ENCODE results near the gene CINP. TPM values are rescaled to one million over a fixed set of nuclear protein-coding genes. Genes with fewer than 3 reads are reported as not detected.

The CINP gene
- total and polyA plus RNA-seq, 9 of the 15 experiments (the other 6 are each of a cell fraction or from before 2014, with no cell fraction given) = 36.3 to 63.2 (median 43.7) TPM

DNA sequence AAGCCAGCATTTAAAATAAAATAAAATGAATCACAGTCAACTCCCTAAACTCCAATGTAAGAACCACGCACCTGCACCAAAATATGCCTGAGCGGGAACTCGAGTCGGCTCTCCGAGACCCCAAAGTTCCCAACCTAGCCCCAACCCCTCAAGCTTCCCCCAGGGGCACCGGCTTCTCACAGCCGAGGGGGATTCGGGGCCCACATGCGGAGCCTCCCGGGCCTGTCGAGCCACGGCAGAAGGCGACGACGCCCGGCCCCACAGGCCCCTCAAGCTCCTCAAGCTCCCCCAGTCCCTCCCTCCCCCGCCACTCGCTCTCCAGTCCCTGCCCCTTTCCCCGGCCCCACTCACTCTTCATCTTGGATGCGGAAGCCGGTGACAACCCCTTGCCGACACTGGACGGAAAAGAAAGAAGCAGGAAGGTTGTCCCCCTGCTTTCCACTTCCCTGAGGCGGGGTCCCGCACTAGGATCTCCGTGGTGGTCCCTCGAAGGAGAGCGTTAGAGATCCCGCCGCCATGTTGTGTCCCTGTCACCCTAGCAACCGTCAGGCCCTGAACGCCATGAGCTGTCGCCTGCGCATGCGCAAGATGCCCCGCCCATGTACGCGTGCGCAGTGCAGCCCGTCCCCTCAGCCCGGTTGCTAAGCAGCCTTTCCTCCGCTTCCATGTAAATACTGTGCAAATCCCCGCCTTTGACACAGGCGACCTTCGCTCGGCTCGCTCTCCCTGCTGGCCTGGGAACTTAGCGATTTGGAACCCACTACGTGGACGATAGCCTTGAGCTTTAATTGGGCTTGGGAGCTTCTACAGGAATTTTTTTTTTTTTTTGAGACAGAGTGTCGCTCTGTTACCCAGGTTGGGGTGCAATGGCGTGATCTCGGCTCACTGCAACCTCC is 57.8 kb downstream of the CINP start, which contains the start of gene MOK (continued):
- no peak for TF ChIP-seq HMG20B (CRISPR knock-in tag; IDR thresholded peaks at IDR 0.05)
- peak; percentile 82 for TF ChIP-seq RBM22 (IDR thresholded peaks at IDR 0.05; ENCODE audit: low read depth, low read length, poor library complexity, severe bottlenecking)
- no peak for TF ChIP-seq CAMTA2 (CRISPR knock-in tag; conservative IDR thresholded peaks at IDR 0.05)
- TF ChIP-seq RAD21 (CRISPR knock-in tag; conservative IDR thresholded peaks at IDR 0.05 in 1 of 2, IDR thresholded peaks at IDR 0.05 in 1 of 2) = no peak
- TF ChIP-seq HDAC2 (IDR thresholded peaks at IDR 0.05) = peak; percentile 90
- peak; percentile 89 for TF ChIP-seq RBBP5 (IDR thresholded peaks at IDR 0.05; ENCODE audit: borderline replicate concordance, insufficient read depth, low read length, poor library complexity, severe bottlenecking)
- TF ChIP-seq PHF8 (IDR thresholded peaks at IDR 0.05; ENCODE audit: borderline replicate concordance, low read length) = peak; percentile 38; the same call in 1 of the 2 replicates
- TF ChIP-seq RNF2 (IDR thresholded peaks at IDR 0.05) = no peak
- TF ChIP-seq ZNF140 (CRISPR knock-in tag; IDR thresholded peaks at IDR 0.05) = no peak
- TF ChIP-seq TSC22D4 (tag; IDR thresholded peaks at IDR 0.05) = no peak
- no peak for TF ChIP-seq GABPB2 (CRISPR knock-in tag; conservative IDR thresholded peaks at IDR 0.05)
- TF ChIP-seq, protein P1, sequence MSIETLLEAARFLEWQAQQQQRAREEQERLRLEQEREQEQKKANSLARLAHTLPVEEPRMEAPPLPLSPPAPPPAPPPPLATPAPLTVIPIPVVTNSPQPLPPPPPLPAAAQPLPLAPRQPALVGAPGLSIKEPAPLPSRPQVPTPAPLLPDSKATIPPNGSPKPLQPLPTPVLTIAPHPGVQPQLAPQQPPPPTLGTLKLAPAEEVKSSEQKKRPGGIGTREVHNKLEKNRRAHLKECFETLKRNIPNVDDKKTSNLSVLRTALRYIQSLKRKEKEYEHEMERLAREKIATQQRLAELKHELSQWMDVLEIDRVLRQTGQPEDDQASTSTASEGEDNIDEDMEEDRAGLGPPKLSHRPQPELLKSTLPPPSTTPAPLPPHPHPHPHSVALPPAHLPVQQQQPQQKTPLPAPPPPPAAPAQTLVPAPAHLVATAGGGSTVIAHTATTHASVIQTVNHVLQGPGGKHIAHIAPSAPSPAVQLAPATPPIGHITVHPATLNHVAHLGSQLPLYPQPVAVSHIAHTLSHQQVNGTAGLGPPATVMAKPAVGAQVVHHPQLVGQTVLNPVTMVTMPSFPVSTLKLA (conservative IDR thresholded peaks at IDR 0.05) = peak; percentile 68 to 88
- no peak for TF ChIP-seq HLTF (IDR thresholded peaks at IDR 0.05)
- TF ChIP-seq FOXJ3 (CRISPR knock-in tag; IDR thresholded peaks at IDR 0.05) = peak; percentile 94
- TF ChIP-seq TEAD2 (tag; IDR thresholded peaks at IDR 0.05) = no peak
- no peak for TF ChIP-seq SRSF7 (optimal IDR thresholded peaks at IDR 0.05; ENCODE audit: low read depth, low read length)
- TF ChIP-seq, protein P2, sequence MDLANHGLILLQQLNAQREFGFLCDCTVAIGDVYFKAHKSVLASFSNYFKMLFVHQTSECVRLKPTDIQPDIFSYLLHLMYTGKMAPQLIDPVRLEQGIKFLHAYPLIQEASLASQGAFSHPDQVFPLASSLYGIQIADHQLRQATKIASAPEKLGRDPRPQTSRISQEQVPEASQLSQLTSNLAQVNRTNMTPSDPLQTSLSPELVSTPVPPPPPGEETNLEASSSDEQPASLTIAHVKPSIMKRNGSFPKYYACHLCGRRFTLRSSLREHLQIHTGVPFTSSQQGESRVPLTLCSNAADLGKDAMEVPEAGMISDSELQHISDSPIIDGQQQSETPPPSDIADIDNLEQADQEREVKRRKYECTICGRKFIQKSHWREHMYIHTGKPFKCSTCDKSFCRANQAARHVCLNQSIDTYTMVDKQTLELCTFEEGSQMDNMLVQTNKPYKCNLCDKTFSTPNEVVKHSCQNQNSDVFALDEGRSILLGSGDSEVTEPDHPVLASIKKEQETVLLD (IDR thresholded peaks at IDR 0.05) = peak; percentile 99
- TF ChIP-seq RFX1 (IDR thresholded peaks at IDR 0.05) = peak; percentile 99
- TF ChIP-seq FOXJ2 (tag; IDR thresholded peaks at IDR 0.05) = peak; percentile 99
- no peak for TF ChIP-seq TEAD4 (IDR thresholded peaks at IDR 0.05; ENCODE audit: low read length)
- no peak for TF ChIP-seq TEAD4 (CRISPR knock-in tag; IDR thresholded peaks at IDR 0.05; ENCODE audit: borderline replicate concordance)
- TF ChIP-seq, protein P3, sequence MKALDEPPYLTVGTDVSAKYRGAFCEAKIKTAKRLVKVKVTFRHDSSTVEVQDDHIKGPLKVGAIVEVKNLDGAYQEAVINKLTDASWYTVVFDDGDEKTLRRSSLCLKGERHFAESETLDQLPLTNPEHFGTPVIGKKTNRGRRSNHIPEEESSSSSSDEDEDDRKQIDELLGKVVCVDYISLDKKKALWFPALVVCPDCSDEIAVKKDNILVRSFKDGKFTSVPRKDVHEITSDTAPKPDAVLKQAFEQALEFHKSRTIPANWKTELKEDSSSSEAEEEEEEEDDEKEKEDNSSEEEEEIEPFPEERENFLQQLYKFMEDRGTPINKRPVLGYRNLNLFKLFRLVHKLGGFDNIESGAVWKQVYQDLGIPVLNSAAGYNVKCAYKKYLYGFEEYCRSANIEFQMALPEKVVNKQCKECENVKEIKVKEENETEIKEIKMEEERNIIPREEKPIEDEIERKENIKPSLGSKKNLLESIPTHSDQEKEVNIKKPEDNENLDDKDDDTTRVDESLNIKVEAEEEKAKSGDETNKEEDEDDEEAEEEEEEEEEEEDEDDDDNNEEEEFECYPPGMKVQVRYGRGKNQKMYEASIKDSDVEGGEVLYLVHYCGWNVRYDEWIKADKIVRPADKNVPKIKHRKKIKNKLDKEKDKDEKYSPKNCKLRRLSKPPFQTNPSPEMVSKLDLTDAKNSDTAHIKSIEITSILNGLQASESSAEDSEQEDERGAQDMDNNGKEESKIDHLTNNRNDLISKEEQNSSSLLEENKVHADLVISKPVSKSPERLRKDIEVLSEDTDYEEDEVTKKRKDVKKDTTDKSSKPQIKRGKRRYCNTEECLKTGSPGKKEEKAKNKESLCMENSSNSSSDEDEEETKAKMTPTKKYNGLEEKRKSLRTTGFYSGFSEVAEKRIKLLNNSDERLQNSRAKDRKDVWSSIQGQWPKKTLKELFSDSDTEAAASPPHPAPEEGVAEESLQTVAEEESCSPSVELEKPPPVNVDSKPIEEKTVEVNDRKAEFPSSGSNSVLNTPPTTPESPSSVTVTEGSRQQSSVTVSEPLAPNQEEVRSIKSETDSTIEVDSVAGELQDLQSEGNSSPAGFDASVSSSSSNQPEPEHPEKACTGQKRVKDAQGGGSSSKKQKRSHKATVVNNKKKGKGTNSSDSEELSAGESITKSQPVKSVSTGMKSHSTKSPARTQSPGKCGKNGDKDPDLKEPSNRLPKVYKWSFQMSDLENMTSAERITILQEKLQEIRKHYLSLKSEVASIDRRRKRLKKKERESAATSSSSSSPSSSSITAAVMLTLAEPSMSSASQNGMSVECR (CRISPR knock-in tag; IDR thresholded peaks at IDR 0.05) = peak; percentile 90
